Karpas-422 (cell line): ENCODE measurements around the gene MLXIP. TPM values are rescaled to one million over a fixed set of nuclear protein-coding genes. Genes with fewer than 3 reads are reported as not detected.
A peak's percentile ranks its signal among the peaks of the same experiment; 100 is the strongest.

Experiments
- DNase-seq: peaks from one replicate; pipeline ENCODE4 v3.0.0-alpha.2; 2015
- H2AFZ ChIP-seq: fragments of 200-600 bp; sonication (generic); 2 replicates; pipeline ENCODE4 v1.6.1; 2014; ENCODE audit warnings: antibody characterized with exemption, low read length, mixed read lengths
- H3K27ac ChIP-seq: fragments of 200-600 bp; sonication (generic); 2 replicates; pipeline ENCODE4 v1.5.1; 2014; ENCODE audit warnings: mild to moderate bottlenecking, low read length, moderate library complexity
- H3K27me3 ChIP-seq: fragments of 200-600 bp; sonication (generic); 2 replicates; pipeline ENCODE4 v1.6.1; 2014; ENCODE audit warnings: low read length, mixed read lengths
- H3K36me3 ChIP-seq: fragments of 200-600 bp; sonication (generic); 2 replicates; pipeline ENCODE4 v1.6.1; 2014; ENCODE audit warnings: low read length, mixed read lengths; ENCODE audit not compliant: insufficient read depth
- H3K4me1 ChIP-seq: fragments of 200-600 bp; sonication (generic); 2 replicates; pipeline ENCODE4 v1.6.1; 2014; ENCODE audit warnings: mild to moderate bottlenecking, low read length, mixed read lengths
- H3K4me2 ChIP-seq: fragments of 200-600 bp; sonication (generic); 2 replicates; pipeline ENCODE4 v1.6.1; 2014; ENCODE audit warnings: low read length, low read depth, mild to moderate bottlenecking; ENCODE audit not compliant: poor library complexity, severe bottlenecking
- H3K4me3 ChIP-seq: fragments of 200-600 bp; sonication (generic); 2 replicates; pipeline ENCODE4 v1.5.1; 2014; ENCODE audit warnings: mild to moderate bottlenecking, antibody characterized with exemption, low read length, mixed read lengths
- H3K79me2 ChIP-seq: fragments of 200-600 bp; sonication (generic); 2 replicates; pipeline ENCODE4 v1.6.1; 2014; ENCODE audit warnings: mild to moderate bottlenecking, low read length, mixed read lengths
- H3K9ac ChIP-seq: fragments of 200-600 bp; sonication (generic); 2 replicates; pipeline ENCODE4 v1.6.0; 2014; ENCODE audit warnings: low read length
- H3K9me2 ChIP-seq: fragments of 200-600 bp; sonication (generic), shearing (Covaris generic); replicated peaks from 2 replicates; pipeline ENCODE4 v1.6.0; 2014; ENCODE audit warnings: mild to moderate bottlenecking, low read length, moderate library complexity; ENCODE audit not compliant: insufficient read depth
- H3K9me3 ChIP-seq: fragments of 300-700, 200-600 bp; sonication (generic); 2 replicates; pipeline ENCODE4 v1.6.1; 2014; ENCODE audit warnings: low read length, mixed read lengths
- H4K20me1 ChIP-seq: fragments of 200-600 bp; sonication (generic); 2 replicates; pipeline ENCODE4 v1.6.1; 2014; ENCODE audit warnings: mild to moderate bottlenecking, antibody characterized with exemption, low read length, low read depth; ENCODE audit not compliant: insufficient read depth
- total RNA-seq: library from RNA; depleted of rRNA; stranded (reverse); fragments of >200 nt; shearing (Covaris generic); gene quantifications from 2 replicates; pipeline ENCODE4 v1.2.3, GENCODE V29; 2014; ENCODE audit warnings: low replicate concordance

MLXIP gene
- total RNA-seq, 1 experiment from 2014 or later, result 14.8 TPM

DNA sequence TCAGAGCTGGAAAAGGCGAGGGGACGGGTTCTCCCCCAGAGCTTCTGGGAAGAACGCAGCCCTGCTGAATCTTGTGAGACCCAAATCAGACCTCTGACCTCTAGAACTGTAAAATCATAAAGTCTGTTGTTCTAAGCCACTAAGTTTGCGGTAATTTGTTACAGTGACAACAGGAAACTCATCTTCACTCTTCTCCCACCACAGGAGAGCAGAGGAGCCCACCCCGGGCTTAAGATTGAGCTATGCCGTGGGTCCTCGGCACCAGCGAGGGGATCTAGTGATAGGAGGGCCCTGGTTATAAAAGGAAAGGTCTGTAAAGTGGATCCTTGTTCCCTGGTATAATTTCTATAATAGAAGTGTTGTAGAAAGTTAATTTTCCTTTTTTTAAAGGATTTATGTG is 7.6 kb downstream of the MLXIP start:
- H2AFZ ChIP-seq, result no peak overlapping the region
- no peaks in the 10 kb centered on the region for H3K27me3 ChIP-seq
- no peaks in the 10 kb centered on the region for H3K9me3 ChIP-seq
- H4K20me1 ChIP-seq, result peaks cover 4% of the 10 kb centered on the region; the same call in 1 of the 2 replicates
- H3K4me2 ChIP-seq, result no peak overlapping the region
- peaks cover 94% of the 10 kb centered on the region for H3K79me2 ChIP-seq
- H3K36me3 ChIP-seq, result peaks cover 31% of the 10 kb centered on the region
- peaks cover 46% of the 10 kb centered on the region for H3K4me1 ChIP-seq
- no peaks in the 10 kb centered on the region for H3K9me2 ChIP-seq
- no peak overlapping the region for H3K27ac ChIP-seq
- no peak overlapping the region for H3K4me3 ChIP-seq
- no peak overlapping the region for H3K9ac ChIP-seq
- no peak for DNase-seq

DNA sequence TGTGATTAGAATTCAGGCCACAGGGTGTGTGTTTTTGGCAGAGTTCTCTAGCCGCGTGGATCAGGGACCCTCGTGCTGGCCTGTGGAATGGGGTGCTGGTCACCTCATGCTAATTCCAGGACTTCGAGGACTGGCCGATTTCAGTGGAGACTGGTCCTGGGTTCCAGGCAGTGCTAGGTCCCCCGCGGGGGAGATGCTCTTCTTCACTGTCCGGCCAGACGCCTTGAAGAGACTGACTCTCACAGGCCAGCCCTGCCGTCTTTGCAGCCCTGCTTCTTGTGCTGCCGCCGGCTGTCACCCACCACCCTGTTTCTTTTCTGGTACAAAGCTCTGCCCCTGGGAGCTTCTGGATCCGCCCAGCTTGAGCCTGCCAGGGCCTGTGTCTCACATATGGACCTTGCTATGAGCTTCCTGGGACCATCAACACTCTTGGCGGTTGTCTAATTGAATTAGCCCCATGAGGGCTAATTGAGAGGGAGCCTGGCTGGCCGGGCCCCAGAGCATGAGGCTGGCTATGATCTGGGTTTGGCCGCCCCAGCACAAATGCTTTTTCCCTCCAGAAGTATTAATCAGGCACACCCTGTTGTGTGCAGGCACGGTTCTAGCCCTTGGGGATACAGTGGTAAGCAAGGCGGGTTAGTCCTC is 8.2 kb downstream of the MLXIP start:
- H3K4me3 ChIP-seq, result no peak overlapping the region
- no peak overlapping the region for H2AFZ ChIP-seq
- no peak for DNase-seq
- no peaks in the 10 kb centered on the region for H3K9me2 ChIP-seq
- no peak overlapping the region for H3K9ac ChIP-seq
- no peak overlapping the region for H3K27ac ChIP-seq
- H3K79me2 ChIP-seq, result peaks cover 94% of the 10 kb centered on the region
- H3K36me3 ChIP-seq, result peaks cover 34% of the 10 kb centered on the region
- no peaks in the 10 kb centered on the region for H3K9me3 ChIP-seq
- H4K20me1 ChIP-seq, result peaks cover 4% of the 10 kb centered on the region; the same call in 1 of the 2 replicates
- H3K4me1 ChIP-seq, result peaks cover 40% of the 10 kb centered on the region
- H3K4me2 ChIP-seq, result no peak overlapping the region
- no peaks in the 10 kb centered on the region for H3K27me3 ChIP-seq

DNA sequence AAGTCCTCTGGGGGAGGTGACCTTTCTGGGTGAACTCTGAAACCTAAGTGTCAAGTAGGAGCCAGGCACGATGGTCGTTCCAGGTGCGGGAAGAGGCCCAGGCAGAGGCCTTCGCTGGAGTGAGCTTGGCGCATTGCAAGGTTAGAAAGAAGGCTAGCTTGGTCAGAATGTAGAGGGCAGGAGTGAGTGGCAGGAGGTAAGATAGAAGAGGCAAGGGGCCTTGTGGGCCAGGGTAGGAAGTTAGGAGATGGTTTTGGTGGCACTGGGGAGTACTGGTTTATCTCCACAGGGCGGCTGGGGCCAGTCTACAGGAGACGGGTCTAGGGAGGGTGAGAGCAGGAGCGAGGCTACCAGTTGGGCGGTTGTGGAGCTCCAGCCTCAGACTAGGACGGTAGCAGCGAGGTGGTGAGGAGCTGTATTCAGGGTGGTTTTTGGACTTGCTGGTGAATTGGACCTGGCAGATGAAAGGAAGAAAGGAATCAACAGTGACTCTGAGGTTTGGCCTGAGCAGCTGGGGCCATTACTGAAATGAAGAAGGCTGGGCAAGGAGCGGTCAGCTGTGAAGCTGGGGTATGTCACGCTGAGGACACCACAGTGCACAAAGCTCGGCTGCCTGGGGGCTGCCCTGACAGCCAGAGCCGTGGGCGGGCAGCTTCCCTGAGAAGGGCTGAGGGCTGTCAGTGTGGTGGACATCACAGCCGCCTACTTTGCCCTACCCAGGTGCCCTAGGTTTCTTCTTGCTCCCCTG is 9.0 kb downstream of the MLXIP start:
- H4K20me1 ChIP-seq, result 0 out of 2 replicates have a peak, but pooled peaks cover 4% of the 10 kb centered on the region
- no peak overlapping the region for H3K4me3 ChIP-seq
- H3K36me3 ChIP-seq, result peaks cover 35% of the 10 kb centered on the region
- H3K79me2 ChIP-seq, result peaks cover 94% of the 10 kb centered on the region
- H3K9ac ChIP-seq, result no peak overlapping the region
- no peak for DNase-seq
- no peak overlapping the region for H2AFZ ChIP-seq
- no peaks in the 10 kb centered on the region for H3K9me2 ChIP-seq
- H3K4me1 ChIP-seq, result peaks cover 31% of the 10 kb centered on the region
- no peak overlapping the region for H3K4me2 ChIP-seq
- no peaks in the 10 kb centered on the region for H3K27me3 ChIP-seq
- H3K27ac ChIP-seq, result no peak overlapping the region
- no peaks in the 10 kb centered on the region for H3K9me3 ChIP-seq

GRCh38 chr12:122088179-122088810 is 9.7 kb downstream of the MLXIP start:
- Histone ChIP-seq H3K27ac (peak overlapping the region; percentile 7; the same call in 1 of the 2 replicates), H3K9me3 (no peaks in the 10 kb centered on the region), H3K9ac (no peak overlapping the region), H4K20me1 (0 out of 2 replicates have a peak, but pooled peaks cover 4% of the 10 kb centered on the region), H3K27me3 (no peaks in the 10 kb centered on the region), H2AFZ (no peak overlapping the region), H3K79me2 (peaks cover 94% of the 10 kb centered on the region), H3K4me3 (no peak overlapping the region), H3K9me2 (no peaks in the 10 kb centered on the region), H3K36me3 (peaks cover 35% of the 10 kb centered on the region), H3K4me1 (peaks cover 25% of the 10 kb centered on the region), H3K4me2 (no peak overlapping the region)
- DNase-seq, result no peak

DNA sequence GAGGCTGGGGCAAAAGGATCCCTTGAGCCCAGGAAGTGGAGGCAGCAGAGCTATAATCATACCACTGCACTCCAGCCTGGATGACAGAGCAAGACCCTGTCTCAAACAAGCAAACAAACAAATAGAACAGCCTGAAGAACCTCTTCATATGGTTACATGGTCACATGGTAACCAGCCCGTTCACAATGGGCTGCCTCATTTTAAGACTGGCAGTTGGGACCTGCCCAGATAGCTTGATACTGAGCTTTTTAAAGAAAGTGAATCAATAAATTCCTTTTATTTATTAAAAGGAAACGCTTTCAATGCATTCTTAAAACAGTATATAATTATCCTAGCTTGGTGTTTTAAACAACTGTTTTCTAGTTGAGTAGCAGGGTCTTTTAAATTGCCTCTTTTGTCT is 10.5 kb downstream of the MLXIP start:
- Histone ChIP-seq H3K4me2 (no peak overlapping the region), H3K9me3 (no peaks in the 10 kb centered on the region), H3K9me2 (no peaks in the 10 kb centered on the region), H2AFZ (no peak overlapping the region), H3K27me3 (no peaks in the 10 kb centered on the region), H3K4me3 (no peak overlapping the region), H3K9ac (no peak overlapping the region), H3K36me3 (peaks cover 35% of the 10 kb centered on the region), H3K27ac (peak overlapping the region; percentile 29; the same call in 1 of the 2 replicates), H4K20me1 (peaks cover 4% of the 10 kb centered on the region; the same call in 1 of the 2 replicates), H3K79me2 (peaks cover 94% of the 10 kb centered on the region), H3K4me1 (peaks cover 21% of the 10 kb centered on the region)
- no peak for DNase-seq

DNA sequence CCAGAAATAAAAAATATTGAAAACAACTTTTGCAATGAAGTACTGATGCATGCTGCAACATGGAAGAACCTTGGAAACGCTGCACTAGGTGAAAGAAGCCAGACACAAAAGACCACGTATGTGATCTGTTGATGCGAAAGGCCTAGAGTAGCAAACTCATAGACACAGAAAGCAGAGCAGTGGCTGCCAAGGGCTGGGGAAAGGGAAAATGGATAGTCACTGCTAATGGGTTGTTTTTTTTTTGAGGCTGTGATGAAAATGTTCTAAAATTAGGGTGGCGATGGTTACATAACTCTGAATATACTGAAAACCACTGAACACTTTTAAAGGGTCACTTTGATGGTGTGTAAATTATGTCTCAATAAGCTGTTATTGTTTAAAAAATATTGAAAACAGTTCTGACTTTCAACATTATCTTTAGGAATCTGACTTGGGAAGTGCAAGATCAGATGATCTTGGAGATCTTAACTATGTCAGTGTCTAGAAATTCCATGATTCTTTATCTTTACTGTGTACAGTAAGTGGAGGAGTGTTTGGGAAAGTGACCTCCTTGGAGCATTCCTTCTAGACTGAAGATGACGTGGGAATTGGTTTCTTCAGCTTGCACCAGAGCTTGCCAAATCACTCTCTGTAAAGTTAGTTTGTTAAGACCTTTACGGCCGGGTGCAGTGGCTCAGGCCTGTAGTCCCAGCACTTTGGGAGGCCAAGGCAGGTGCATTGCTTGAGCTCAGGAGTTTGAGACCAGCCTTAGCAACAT is 12.4 kb downstream of the MLXIP start:
- peaks cover 6% of the 10 kb centered on the region; the same call in 1 of the 2 replicates for H4K20me1 ChIP-seq

DNA sequence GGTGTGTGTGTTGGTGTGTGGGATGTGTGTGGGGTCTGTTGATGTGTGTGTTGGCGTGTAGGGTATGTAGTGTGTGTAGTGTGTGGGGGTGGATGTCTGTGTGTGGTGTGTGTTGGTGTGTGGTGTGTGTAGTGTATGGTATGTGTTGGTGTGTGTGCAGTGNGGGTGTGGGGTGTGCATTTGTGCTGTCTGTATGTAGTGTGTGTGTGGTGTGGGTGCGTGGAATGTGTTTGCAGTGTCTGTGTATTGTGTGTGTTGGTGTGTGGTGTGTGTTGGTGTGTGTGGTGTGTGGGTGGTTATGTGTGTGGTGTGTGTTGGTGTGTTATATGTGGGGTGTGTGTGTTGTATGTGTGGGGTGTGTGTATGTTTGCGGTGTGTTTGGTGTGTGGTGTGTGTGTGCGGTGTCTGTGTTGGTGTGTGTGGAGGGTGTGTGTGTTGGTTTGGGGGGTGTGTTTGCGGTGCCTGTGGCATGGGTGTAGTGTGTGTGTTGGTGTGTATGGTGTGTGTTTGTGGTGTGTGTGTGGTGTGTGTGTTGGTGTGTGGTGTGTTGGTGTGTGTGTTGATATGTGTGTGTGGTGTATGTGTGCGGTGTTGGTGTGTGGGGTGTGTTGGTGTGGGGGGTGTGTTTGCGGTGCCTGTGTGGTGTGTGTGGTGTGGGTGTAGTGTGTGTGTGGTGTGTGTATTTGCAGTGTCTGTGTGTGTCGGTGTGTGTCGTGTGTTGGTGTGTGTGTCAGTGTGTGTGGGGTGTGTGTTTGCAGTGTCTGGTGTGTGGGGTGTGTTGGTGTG is 14.7 kb downstream of the MLXIP start:
- peaks cover 14% of the 10 kb centered on the region for H3K4me1 ChIP-seq
- H3K27me3 ChIP-seq, result no peaks in the 10 kb centered on the region
- peaks cover 20% of the 10 kb centered on the region for H3K36me3 ChIP-seq
- no peaks in the 10 kb centered on the region for H3K9me3 ChIP-seq
- no peak overlapping the region for H3K27ac ChIP-seq
- peaks cover 6% of the 10 kb centered on the region; the same call in 1 of the 2 replicates for H4K20me1 ChIP-seq
- H3K9ac ChIP-seq, result no peak overlapping the region
- DNase-seq, result peak; percentile 31
- no peaks in the 10 kb centered on the region for H3K9me2 ChIP-seq
- H2AFZ ChIP-seq, result no peak overlapping the region
- H3K79me2 ChIP-seq, result peaks cover 94% of the 10 kb centered on the region
- no peak overlapping the region for H3K4me3 ChIP-seq
- no peak overlapping the region for H3K4me2 ChIP-seq

More for the DNA sequence above, 12.4 kb downstream of the MLXIP start:
- Histone ChIP-seq H3K9ac (no peak overlapping the region), H3K4me2 (no peak overlapping the region), H3K9me3 (no peaks in the 10 kb centered on the region), H3K27ac (no peak overlapping the region), H3K4me3 (no peak overlapping the region), H3K79me2 (peaks cover 96% of the 10 kb centered on the region), H3K9me2 (no peaks in the 10 kb centered on the region), H2AFZ (no peak overlapping the region), H3K36me3 (peaks cover 27% of the 10 kb centered on the region), H3K4me1 (peaks cover 21% of the 10 kb centered on the region), H3K27me3 (no peaks in the 10 kb centered on the region)
- DNase-seq, result peak; percentile 38
